Peyer's patch (tissue), 4 donors: ENCODE data around the gene PPDPF.

ENCODE experiments used
- POLR2A ChIP-seq, 2 donors: fragments of 450-650 bp; IDR thresholded peaks; one replicate each; pipeline ENCODE4 v1.5.1; 2017; ENCODE audit warnings: antibody characterized with exemption in 2 of 2, mild to moderate bottlenecking in 2 of 2, moderate library complexity in 2 of 2
- TF ChIP-seq, protein P1 (sequence below), 6 experiments: fragments of 450-650 bp in 4 of 6; fragments of 200-600 bp in 2 of 6; sonication (generic) in 1 of 6; IDR thresholded peaks; one replicate each; pipeline ENCODE4 v1.5.1; 2017 to 2019; ENCODE audit warnings: antibody characterized with exemption in 6 of 6, mild to moderate bottlenecking in 3 of 6, moderate library complexity in 1 of 6

DNA sequence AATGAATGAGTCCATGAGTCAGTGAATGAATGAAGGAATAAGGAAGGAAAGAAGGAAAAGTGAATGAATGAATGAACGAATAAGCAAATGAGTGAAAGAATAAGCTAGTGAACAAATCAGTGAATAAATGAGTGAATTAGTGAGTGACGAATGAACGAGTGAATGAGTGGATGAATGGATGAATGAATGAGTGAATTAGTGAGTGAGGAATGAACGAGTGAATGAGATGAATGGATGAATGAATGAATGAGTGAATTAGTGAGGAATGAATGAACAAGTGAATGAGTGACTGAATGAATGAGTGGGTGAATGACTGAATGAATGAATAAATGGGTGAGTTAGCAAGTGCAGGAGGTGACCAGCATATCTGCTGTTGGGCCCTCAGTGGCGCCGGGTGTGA, 23.2 kb downstream of the PPDPF start:
- TF ChIP-seq, protein P1, sequence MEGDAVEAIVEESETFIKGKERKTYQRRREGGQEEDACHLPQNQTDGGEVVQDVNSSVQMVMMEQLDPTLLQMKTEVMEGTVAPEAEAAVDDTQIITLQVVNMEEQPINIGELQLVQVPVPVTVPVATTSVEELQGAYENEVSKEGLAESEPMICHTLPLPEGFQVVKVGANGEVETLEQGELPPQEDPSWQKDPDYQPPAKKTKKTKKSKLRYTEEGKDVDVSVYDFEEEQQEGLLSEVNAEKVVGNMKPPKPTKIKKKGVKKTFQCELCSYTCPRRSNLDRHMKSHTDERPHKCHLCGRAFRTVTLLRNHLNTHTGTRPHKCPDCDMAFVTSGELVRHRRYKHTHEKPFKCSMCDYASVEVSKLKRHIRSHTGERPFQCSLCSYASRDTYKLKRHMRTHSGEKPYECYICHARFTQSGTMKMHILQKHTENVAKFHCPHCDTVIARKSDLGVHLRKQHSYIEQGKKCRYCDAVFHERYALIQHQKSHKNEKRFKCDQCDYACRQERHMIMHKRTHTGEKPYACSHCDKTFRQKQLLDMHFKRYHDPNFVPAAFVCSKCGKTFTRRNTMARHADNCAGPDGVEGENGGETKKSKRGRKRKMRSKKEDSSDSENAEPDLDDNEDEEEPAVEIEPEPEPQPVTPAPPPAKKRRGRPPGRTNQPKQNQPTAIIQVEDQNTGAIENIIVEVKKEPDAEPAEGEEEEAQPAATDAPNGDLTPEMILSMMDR (IDR thresholded peaks at IDR 0.05): no peak
- no peak for TF ChIP-seq POLR2A (IDR thresholded peaks at IDR 0.05)
